GM19043 (cell line): Measurements from ENCODE around the gene MPHOSPH10.
"Not testable (repeated sequence)": the region's sequence is repeated elsewhere in the genome, so short reads cannot be mapped to it uniquely, and the experiment has no call there.

ENCODE experiments used
- ATAC-seq: cut with Tn5 transposase; IDR thresholded peaks from one replicate; pipeline ENCODE4 v1.9.1; 2021; ENCODE audit warnings: low read depth; ENCODE audit not compliant: unreplicated experiment

The MPHOSPH10 gene

DNA sequence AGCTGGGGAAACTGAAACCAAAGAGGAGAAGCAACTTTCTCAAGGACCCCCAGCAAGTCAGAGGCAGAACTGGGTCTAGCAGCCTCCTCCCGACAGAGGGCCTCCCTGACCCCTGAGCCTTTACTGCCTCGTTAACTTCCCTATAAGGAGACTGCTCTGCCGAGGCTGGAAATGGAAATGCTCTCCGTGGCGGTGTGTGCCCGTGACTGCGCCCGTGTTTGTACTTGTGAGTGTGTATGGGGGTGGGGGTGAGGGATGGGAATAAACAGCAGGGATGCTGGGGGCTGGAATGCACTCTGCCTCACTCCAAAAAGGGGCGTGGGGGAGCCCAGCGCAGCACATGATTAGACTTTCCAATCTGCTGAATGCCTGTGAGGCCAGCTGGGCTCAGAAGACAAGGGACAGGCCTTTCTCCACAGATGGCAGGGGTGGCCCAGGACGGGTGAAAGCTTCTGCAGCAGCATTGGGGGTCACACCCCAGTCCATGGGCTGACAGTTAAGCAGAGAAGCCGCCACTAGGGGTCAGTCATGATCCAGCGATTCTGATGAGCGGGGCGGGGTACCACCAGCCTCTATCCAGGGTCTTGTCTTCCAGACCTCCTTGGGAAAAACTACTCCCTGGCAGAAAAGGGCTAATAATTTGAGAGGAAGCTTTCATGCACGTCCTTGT lies 26.8 kb downstream of the MPHOSPH10 start:
- ATAC-seq, result no peak

DNA sequence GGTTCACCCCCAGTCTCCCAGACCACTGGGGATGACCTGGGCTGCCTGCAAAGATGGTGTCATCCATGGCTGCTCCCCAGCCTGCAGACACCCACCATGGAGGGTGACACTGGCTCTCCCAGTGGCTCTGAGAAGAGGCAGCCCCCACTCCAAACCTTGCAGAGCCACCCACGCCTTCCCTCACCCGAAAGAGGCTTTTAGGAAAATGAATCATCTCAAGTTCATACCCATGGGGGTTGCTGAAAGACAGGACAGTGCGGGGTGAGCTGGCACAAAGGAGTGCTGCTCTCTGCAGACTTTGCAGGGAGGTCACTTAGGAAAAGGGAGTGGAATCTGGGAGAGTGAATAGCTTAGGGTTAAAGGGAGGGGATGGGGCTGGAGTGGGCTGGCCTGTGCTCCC lies 36.4 kb downstream of the MPHOSPH10 start:
- no peak for ATAC-seq

DNA sequence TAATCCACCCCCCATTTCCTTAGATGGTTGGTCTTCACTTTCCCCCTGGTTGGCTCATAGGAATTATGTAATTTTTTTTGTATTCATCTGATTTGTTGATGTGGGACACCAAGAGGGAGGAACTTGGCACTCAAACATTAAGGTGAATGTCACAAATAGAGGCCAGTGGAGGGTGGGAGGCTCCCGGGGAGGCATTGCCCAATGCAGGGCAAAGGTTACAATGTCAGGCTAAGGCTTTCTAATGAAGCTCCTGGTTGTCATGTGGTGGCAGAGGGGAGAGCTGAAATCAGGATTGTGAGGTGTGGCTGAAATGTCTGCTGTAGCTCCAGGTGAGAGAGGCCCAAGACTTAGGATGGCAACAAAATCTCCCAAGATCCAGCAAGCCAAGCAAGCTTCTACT lies 42.7 kb downstream of the MPHOSPH10 start:
- ATAC-seq, result no peak

DNA sequence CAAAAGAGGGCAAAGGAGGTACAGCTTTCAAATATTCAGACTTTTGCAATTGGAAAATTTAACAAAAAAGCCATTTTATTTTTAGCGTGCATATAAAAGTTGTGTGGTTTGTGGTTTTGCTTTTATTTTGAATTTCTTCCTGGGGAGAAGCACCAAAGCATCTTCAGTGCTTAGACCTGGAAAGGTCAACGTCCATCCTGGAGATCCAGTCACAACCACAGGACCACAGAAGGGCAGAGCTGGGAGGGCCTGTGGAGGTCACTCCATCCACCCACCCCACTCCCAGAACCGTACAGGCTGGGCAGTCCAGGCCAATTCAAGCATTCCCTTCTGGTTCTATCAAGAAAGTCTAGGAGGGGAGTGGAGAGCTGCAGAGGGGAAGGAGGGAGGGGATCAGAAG lies 43.8 kb downstream of the MPHOSPH10 start:
- ATAC-seq, result no peak

DNA sequence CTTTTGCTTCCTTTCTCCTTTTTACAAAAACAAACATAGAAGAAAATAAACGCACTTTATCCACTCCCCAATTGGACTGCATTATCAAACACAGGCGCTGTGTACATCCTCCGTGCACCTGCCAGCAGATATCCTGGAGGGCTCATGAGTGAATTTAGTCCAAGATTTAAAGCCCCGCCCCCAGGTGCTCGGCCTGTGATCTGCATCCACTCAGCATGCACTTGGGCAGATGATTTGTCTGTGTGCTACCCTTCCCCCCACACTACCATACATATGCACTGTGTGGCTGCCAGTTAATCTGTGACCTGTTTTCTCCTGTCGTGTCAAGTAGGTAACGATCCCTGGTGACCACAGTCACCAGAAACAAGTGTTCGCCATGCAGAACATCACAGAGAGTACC lies 48.4 kb downstream of the MPHOSPH10 start:
- not testable (repeated sequence) for ATAC-seq

DNA sequence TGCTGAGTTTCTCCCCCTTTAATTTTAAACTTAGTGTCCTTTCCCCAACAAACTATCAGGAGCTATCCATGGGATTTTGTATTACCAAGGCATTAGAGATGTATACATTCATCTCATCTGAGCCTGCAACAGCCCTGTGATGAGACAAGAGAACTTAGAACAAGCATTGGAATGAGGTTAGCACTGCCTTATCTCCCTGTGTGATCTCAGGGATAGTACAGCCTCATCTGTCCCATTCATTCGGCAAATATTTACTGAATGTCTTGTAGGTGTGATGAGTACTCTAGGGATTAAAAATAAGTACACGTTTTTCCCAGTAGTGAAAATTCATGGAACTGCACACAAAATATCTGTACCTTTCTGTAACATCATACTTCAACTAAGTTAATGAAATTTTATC lies 50.9 kb downstream of the MPHOSPH10 start:
- no peak for ATAC-seq

DNA sequence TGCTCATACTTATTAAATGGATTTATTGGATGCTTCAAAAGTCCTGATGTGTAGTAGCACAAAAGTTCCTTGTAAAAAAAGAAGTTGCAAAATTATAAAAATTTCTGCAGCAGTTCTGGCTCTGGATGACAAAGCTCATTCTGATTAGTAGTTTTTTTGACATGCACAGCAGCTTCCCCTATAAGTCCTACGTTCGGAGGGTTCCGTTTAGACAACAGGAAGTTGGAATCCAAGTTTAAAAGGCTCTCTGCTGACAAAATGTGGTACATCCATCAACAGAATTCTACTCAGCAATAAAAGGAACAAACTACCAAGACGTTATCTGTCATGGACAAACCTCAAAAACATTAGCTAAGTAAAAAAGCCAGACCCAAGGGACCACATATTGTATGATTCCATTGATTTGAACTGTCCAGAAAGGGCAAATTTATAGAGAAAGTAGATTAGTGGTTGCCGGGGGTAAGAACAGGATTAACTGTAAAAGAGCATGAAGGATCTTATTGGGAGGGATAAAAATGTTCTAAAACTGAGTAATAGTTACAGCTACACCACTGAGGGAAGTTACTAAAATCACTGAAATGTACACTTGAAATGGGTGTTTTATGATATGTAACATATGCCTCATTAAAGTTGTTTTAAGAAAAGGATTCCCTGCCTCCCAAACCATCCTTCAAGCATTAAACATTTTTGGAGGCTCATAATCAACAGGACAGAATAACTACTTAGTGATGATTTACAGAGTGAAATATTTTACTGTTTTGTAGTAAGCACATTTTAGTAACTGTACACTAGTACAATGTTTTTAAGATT lies 53.1 kb downstream of the MPHOSPH10 start:
- not testable (repeated sequence) for ATAC-seq

DNA sequence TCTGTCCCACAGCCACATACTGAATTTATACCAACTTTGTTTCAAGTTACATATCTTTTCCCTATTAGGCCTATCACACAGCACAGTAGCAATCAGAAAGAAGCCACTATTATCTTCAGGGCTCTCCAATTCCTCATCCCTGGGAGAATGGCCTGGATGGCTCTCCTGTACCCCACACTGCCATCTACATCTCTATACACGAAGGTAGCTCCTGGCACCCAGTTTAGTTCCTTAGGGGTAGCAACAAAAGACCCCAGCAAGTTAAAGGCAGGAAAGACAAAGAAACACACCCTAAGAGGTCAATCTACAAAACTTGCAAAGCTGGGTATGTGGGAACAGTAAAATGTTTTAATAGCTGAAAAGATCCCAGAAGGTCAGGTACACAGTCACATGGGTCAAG lies 56.5 kb downstream of the MPHOSPH10 start:
- no peak for ATAC-seq

DNA sequence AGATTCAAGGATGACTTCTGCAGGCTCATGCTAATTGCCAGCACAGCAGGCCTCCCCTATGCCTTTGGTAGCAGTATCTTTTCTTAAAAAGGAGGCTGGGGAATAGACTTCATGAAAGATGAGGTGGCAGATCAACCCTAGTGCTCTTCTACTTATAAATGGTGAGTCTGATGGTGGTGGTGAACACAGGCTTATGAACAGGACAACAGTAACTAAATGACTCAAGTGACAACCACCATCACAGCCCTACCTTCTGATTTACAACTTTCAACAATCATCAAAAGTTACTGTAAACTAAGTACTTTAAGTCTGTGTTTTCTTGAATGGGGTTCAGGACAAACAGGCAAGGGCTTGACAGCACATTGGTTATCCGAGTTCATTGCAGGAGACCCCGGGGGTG lies 57.2 kb downstream of the MPHOSPH10 start:
- ATAC-seq, result no peak

DNA sequence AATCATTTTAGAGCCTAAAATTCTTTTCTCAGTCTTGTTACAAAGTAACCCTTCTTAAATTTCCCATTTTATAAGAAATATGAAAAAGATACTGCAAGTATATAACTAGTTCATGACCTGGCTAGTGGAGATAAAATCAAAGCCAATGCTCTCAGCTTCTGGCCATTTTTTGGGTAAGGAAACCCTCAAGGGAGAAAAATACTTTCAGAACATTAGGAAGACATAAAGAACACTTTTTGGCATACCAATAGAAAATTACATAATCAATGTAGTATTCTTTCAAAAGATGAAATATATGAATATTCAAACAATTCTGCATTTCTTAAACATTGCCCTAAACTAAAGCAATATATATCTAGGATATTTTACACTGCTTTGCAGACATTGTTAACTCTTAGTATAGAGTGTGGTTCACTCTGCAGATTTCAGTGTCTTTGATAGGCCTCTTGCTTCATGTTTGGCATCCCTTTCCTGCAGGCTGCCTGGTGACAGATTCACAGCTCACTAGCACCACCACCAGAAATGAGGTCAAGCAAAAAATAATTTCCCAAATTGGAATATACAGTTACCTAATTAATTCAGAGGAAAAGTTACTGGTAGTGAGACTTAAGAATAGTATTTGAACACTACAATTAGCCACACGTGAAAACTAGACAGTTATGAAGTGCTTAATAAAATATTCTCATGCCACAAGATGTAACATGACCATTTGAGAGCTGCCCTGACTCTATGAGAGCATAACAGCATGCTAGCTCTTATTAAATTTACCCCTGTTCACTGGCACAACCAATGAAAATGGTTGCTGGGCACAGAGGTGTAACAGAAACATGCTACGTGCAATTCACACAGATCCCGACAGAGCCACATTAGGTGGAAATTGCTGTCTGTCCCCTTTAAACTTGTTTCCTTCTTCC lies 60.5 kb downstream of the MPHOSPH10 start:
- ATAC-seq, result no peak

DNA sequence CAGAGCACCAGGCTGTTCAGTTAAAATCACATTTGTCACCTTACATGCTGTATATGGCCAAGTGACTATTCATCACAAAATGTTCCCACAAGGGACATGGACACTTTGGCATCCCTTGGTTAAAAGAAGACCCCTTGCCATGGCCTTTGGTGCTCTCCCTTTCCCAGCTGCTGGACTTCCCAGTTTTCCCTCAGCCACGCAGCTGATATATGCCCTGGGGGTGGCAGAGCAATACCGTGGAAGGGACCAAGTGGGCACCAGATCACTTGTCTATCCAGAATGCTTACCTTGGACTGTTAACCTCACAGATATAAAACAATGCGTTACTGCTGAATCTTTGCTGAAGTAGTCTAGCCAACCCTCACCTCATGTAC lies 61.1 kb downstream of the MPHOSPH10 start:
- no peak for ATAC-seq
